Measurements from ENCODE around the gene NR6A1.

NR6A1 gene

DNA sequence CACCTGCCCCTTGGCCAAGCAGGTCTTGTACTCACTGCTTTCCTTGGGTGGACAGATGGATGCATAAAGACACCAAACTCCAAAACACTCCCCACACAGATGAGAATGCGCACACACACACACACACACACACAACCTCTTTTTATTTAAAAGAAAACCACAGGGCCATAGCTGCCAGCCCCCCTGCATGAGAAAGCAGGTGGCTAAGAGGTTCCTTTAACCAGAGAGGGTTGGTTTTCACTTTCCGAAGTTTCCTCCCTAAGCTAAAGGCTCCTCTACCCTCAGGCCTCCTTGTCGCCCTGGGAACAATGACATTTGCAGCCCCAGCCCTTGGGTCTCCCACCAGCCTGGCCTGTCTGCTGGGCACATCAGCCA is 275.0 kb downstream of the NR6A1 start:
- Histone ChIP-seq H3K27me3 (ENCODE audit: control insufficient read depth, insufficient read depth, low read length) (peaks cover 10% of the 10 kb centered on the region), H3K4me3 (ENCODE audit: low read length) (no peak overlapping the region), H3K27ac (ENCODE audit: low read depth, low read length) (no peak overlapping the region), H3K36me3 (ENCODE audit: control insufficient read depth, insufficient read depth, low read length) (no peaks in the 10 kb centered on the region), H3K9ac (ENCODE audit: low read length) (no peak overlapping the region), H3K4me1 (ENCODE audit: control insufficient read depth, insufficient read depth, low read length) (no peaks in the 10 kb centered on the region)

DNA sequence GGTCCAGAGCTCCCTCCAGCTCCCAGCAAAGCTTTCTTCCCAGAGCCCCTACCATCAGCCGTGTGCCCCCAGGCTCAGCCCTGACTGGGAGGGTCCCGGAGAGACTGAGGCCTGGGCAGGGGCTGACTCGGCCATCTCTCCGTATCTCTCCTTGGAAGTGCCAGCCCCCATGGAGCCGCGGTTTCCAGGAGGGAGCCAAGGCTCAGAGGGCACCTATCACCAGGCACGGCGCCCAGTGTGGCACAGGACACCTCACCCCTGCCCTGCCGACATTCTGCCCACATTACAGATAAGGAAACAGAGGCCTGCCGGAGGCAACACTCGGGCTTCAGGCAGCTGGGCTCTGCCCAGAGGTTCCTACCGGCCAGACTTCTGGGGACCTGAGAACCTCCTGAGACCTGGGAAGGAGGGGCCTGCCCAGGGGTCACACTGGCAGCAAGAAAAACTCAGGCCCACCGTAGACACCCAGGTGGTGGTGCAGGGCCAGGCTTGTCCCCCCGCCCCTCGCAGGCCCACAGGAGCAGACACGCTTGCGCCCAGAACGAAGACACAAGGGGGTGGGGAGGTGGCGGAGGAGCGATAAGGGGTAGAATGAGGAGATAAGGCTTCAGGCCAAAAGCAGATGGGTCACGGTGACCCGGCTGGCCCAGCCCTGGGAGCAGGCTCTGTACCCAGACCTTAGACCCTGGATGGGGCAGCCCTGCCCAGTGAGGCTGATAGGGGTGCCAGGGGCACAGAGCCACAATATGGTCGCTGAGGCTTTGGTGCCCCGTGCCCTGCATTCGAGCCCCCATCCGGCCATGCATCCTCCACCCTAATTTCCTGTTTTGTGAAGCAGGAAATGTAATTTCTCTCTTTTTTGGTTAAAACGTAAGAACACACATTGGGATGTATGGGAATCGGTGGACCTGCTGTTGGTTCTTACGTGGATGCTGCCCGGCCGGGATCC is 275.7 kb downstream of the NR6A1 start:
- H3K36me3 ChIP-seq (ENCODE audit: control insufficient read depth, insufficient read depth, low read length) = no peaks in the 10 kb centered on the region
- H3K4me3 ChIP-seq (ENCODE audit: low read length) = no peak overlapping the region
- no peak overlapping the region for H3K27ac ChIP-seq (ENCODE audit: low read depth, low read length)
- no peak overlapping the region for H3K9ac ChIP-seq (ENCODE audit: low read length)
- H3K4me1 ChIP-seq (ENCODE audit: control insufficient read depth, insufficient read depth, low read length) = no peaks in the 10 kb centered on the region
- H3K27me3 ChIP-seq (ENCODE audit: control insufficient read depth, insufficient read depth, low read length) = peaks cover 10% of the 10 kb centered on the region

DNA sequence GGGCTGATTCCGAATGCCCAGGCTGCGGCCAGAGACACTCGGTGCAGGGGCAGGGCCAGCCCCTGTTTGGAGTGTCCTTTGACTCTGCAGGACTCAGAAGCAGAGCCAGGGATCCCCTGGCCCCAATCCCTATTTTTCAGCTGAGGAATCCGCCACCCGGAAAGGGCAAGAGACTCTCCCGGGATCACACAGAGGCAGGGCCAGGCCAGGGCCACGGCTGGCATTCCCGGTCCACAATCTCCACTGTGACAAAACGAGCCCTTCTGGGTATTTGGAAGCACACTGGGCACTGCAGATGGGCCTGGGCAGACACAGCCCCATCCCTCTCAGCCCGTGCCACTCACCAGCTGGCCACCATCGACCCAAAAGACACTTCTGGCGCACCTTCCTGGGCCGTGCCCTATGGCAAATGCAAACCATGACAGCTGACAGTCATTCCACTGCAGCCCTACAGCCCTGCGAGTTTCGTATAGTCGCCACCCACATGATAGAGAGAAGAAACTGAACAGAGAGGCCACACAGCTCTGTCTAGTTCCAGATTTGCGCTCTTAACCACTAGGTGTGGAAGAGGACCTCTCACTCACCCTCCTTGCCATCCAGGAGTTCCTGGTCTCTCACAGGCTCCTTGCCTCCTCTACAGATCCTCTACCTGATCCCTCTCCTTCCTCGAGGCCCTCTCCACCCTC is 277.2 kb downstream of the NR6A1 start:
- Histone ChIP-seq H3K27ac (ENCODE audit: low read depth, low read length) (no peak overlapping the region), H3K36me3 (ENCODE audit: control insufficient read depth, insufficient read depth, low read length) (no peaks in the 10 kb centered on the region), H3K27me3 (ENCODE audit: control insufficient read depth, insufficient read depth, low read length) (peaks cover 4% of the 10 kb centered on the region), H3K9ac (ENCODE audit: low read length) (no peak overlapping the region), H3K4me3 (ENCODE audit: low read length) (no peak overlapping the region), H3K4me1 (ENCODE audit: control insufficient read depth, insufficient read depth, low read length) (no peaks in the 10 kb centered on the region)

DNA sequence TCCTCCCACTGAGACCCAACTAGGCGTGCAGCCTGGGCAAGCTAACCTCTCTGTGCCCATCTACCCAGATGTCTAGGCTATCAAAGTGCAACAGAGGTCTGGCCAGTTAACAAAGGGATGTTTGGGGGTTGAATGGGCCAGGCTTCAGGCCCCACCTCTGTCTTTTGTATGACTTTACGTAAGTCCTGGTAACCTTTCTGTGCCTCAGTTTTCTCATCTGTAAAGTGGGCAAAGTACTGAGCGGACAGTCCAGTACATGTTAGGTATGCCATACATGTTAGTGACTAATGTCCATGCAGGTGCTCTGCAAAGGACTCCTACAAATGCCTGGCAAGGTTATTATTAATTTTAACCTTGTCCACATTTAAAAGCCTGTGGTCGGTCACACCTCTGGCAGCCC is 277.9 kb downstream of the NR6A1 start:
- H3K36me3 ChIP-seq (ENCODE audit: control insufficient read depth, insufficient read depth, low read length) = no peaks in the 10 kb centered on the region
- H3K4me3 ChIP-seq (ENCODE audit: low read length) = no peak overlapping the region
- H3K27me3 ChIP-seq (ENCODE audit: control insufficient read depth, insufficient read depth, low read length) = peaks cover 5% of the 10 kb centered on the region
- no peak overlapping the region for H3K9ac ChIP-seq (ENCODE audit: low read length)
- no peaks in the 10 kb centered on the region for H3K4me1 ChIP-seq (ENCODE audit: control insufficient read depth, insufficient read depth, low read length)
- H3K27ac ChIP-seq (ENCODE audit: low read depth, low read length) = no peak overlapping the region

DNA sequence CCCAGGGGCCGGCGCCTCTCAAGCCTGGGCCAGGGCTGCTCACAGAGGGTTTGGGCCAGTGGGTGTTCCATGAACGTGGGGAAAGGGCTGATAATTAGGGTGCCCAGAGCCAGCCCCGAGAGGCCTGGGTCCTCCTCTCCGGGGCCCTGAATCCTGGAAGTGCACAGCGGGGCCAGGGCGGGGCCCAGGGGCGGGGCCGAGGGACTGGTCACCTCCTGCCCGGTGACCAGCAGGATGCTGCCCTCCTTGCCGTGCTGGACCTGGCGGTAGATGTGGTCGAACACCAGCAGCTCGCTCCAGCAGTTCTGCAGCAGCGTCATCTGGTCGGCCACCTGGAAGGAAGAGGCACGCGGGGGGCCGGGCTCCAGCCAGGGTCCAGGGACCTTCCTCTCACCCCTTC is 278.3 kb downstream of the NR6A1 start:
- Histone ChIP-seq H3K4me3 (ENCODE audit: low read length) (no peak overlapping the region), H3K9ac (ENCODE audit: low read length) (no peak overlapping the region), H3K4me1 (ENCODE audit: control insufficient read depth, insufficient read depth, low read length) (no peaks in the 10 kb centered on the region), H3K27ac (ENCODE audit: low read depth, low read length) (no peak overlapping the region), H3K27me3 (ENCODE audit: control insufficient read depth, insufficient read depth, low read length) (peaks cover 5% of the 10 kb centered on the region), H3K36me3 (ENCODE audit: control insufficient read depth, insufficient read depth, low read length) (no peaks in the 10 kb centered on the region)

DNA sequence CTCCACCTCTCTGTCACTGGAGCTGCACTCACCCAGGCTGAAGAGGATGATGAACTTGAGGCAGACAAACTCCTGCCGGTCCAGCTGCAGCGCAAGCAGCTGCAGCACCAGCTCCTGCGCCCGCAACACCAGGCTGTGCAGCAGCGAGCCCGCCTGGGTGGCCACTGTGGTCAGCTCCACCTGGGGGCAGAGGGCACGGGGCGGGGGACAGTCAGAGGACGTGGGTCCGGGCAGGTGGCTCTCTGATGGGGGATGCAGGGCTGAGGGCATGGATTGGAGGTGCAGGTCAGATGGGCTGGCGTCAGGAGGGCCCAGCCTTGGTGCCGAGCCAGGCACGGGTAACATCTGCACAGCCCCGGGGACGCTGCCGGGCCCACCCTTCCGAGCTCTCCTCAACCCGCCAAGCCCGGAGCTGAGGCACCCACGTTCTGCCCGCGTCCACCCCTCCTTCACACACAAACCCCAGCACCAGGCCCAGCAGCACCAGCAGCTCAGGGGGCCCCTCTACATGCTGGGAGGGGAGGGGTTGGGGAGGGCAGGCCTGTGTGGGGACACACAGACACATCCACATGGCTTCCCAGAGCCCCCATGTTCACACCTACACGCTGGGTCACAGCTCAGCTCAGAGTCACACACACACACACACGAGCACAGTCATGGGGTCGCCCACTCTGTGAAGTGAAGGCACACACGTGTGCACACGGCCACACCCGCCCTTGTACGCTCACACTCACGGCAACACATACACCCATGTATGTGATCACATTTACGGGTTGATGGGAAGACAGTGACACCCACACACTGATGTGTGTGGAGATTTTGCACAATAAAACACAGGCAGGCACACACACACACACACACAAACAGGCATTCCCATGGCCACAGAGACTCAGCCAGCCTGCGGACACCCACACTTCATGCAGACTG is 279.8 kb downstream of the NR6A1 start:
- peaks cover 10% of the 10 kb centered on the region for H3K27me3 ChIP-seq (ENCODE audit: control insufficient read depth, insufficient read depth, low read length)

DNA sequence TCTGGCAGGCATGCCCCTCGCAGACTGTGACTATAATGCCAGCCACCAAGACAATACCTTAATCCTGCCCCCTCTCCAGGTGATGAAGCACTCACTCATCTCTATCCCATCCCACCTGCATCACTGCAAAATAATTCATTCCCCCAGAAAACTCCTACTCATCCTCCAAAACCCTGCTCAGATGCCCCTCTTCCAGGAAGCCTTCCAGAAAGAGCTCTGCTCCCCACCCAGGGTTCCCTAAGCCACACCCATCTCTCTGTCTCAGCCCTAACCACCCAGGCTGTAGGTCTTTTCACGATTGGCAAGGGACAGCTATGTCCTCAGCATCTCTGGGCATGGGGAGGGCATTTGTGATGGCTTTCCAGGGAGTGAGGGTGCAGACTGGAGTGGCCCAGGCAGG is 281.1 kb downstream of the NR6A1 start:
- H3K27me3 ChIP-seq (ENCODE audit: control insufficient read depth, insufficient read depth, low read length) = peaks cover 11% of the 10 kb centered on the region
- no peak overlapping the region for H3K27ac ChIP-seq (ENCODE audit: low read depth, low read length)
- no peaks in the 10 kb centered on the region for H3K4me1 ChIP-seq (ENCODE audit: control insufficient read depth, insufficient read depth, low read length)

More for the DNA sequence above, 279.8 kb downstream of the NR6A1 start:
- no peak overlapping the region for H3K4me3 ChIP-seq (ENCODE audit: low read length)
- H3K4me1 ChIP-seq (ENCODE audit: control insufficient read depth, insufficient read depth, low read length) = no peaks in the 10 kb centered on the region
- no peaks in the 10 kb centered on the region for H3K36me3 ChIP-seq (ENCODE audit: control insufficient read depth, insufficient read depth, low read length)
- H3K9ac ChIP-seq (ENCODE audit: low read length) = no peak overlapping the region
- no peak overlapping the region for H3K27ac ChIP-seq (ENCODE audit: low read depth, low read length)

DNA sequence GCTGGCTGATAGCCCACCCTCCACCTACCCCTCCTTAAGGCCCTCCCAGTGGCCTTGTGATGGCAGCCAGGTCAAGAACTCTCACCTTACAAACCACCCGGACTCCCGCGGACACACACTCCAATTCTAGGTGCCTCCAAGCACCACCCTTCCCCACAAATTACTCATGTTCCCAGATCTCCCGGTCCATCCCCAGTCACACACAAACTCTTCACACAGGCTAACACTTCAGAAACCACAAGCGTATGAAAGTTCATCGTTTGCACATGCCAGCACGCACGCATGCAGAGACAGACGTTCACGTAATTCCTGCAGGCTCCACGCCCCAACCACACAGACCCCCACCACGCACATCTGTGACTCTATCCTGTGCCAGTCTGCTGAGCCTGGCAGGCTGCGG is 281.9 kb downstream of the NR6A1 start:
- H3K4me3 ChIP-seq (ENCODE audit: low read length) = no peak overlapping the region
- no peaks in the 10 kb centered on the region for H3K36me3 ChIP-seq (ENCODE audit: control insufficient read depth, insufficient read depth, low read length)
- H3K27me3 ChIP-seq (ENCODE audit: control insufficient read depth, insufficient read depth, low read length) = peaks cover 11% of the 10 kb centered on the region
- no peak overlapping the region for H3K27ac ChIP-seq (ENCODE audit: low read depth, low read length)
- H3K4me1 ChIP-seq (ENCODE audit: control insufficient read depth, insufficient read depth, low read length) = no peaks in the 10 kb centered on the region
- no peak overlapping the region for H3K9ac ChIP-seq (ENCODE audit: low read length)

More for the DNA sequence above, 281.1 kb downstream of the NR6A1 start:
- Histone ChIP-seq H3K9ac (ENCODE audit: low read length) (no peak overlapping the region), H3K4me3 (ENCODE audit: low read length) (no peak overlapping the region), H3K36me3 (ENCODE audit: control insufficient read depth, insufficient read depth, low read length) (no peaks in the 10 kb centered on the region)

DNA sequence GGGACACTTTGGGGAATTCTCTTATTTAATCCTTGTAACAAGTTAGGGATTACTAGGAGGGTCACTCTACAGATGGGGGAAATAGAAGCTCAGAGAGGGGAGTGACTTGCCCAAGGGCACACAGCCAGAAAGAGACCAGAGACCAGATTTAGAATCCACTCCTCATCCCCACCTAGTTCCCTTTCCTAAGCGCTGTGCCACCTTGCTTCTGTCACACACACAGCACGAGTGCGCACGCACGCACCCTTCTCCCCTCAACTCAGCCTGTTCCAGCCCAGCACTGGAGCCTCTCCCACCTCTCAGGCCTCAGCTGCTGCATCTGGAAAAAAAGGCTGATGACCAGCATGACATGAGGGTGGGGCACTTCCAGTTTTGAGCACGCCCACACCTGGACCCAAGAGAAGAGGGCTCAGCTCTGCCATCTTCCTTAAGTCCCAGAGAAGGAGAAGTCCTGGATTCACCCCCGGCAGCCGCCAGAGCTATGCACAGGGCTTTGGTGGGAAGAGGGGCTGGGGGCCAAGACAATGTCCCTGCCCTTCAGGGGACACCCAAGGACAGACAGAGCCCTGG is 282.4 kb downstream of the NR6A1 start:
- Histone ChIP-seq H3K27me3 (ENCODE audit: control insufficient read depth, insufficient read depth, low read length) (peaks cover 11% of the 10 kb centered on the region), H3K27ac (ENCODE audit: low read depth, low read length) (no peak overlapping the region), H3K36me3 (ENCODE audit: control insufficient read depth, insufficient read depth, low read length) (no peaks in the 10 kb centered on the region), H3K9ac (ENCODE audit: low read length) (no peak overlapping the region), H3K4me3 (ENCODE audit: low read length) (no peak overlapping the region), H3K4me1 (ENCODE audit: control insufficient read depth, insufficient read depth, low read length) (no peaks in the 10 kb centered on the region)

DNA sequence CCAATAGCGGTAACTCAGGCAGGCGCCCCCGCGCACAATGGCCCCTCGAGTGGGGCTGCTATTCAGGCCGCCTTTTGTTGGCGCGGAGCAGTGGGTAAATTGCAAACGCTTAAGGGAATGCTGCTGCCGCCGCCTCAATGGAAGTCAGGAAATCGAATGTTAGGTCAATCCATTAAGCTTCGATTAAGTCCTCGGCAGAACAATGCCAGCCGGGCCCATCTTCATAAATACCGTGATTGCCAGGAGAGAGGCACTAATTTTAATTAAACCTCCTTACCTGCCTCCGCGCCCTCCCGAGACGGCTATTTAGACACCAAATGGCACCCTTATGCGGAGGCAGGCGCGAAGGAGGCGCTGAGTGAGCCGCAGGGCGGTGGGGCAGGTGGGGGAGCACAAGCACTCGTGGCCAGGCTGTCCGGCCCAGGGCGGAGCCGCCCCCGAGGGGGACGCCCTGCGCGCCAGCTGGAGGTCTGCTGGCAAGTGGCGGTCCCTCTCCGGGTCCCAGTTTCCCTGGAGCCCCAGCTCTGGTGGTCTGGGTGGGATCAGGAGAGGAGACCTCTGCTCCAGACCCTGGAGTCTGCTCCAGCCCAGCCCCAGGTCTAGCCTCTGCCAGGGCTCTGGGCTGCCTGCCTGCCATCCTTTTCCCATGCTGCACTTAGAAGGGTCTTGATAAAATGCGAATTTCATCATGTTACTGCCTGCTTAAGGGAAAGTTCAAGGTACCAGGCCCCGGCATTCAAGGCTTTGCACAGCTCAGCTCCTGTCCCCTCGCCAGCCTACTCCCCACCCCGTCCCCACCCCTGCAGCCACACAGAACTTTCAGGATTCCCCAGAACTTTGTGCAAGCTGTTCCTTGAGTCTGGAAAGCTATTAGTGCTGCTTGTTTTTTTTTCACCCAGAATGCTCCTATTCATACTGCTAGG is 283.6 kb downstream of the NR6A1 start:
- Histone ChIP-seq H3K4me1 (ENCODE audit: control insufficient read depth, insufficient read depth, low read length) (no peaks in the 10 kb centered on the region), H3K4me3 (ENCODE audit: low read length) (no peak overlapping the region), H3K9ac (ENCODE audit: low read length) (no peak overlapping the region), H3K27me3 (ENCODE audit: control insufficient read depth, insufficient read depth, low read length) (peaks cover 14% of the 10 kb centered on the region), H3K36me3 (ENCODE audit: control insufficient read depth, insufficient read depth, low read length) (no peaks in the 10 kb centered on the region), H3K27ac (ENCODE audit: low read depth, low read length) (no peak overlapping the region)

DNA sequence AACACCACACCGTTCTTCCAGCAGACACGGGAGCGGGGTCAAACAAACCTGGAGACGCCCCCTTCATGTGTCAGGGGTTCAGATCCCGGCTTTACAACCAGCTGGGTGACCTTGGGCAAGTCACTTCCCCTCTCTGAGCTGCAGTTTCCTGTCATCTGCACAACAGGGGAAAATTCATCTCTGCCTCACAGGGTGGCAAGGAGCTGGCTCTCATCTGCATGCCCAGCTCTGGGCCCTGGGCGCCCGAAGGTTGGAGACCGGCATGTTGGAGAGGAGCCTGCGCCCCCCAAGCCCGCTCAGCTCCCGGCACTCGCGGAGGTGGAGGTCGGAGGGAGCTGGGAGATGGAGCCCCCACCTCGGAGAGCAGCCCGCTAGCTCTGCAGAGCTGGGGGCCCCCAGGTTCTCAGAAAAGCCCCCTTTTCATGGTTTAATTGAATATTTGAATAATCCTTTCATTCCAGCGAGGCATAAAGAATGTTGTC is 284.3 kb downstream of the NR6A1 start:
- Histone ChIP-seq H3K36me3 (ENCODE audit: control insufficient read depth, insufficient read depth, low read length) (no peaks in the 10 kb centered on the region), H3K4me1 (ENCODE audit: control insufficient read depth, insufficient read depth, low read length) (no peaks in the 10 kb centered on the region), H3K27ac (ENCODE audit: low read depth, low read length) (no peak overlapping the region), H3K27me3 (ENCODE audit: control insufficient read depth, insufficient read depth, low read length) (peaks cover 14% of the 10 kb centered on the region), H3K4me3 (ENCODE audit: low read length) (no peak overlapping the region), H3K9ac (ENCODE audit: low read length) (no peak overlapping the region)

All from rectal smooth muscle tissue (tissue), 1 donor.